NCI-H128 (cell line): ENCODE results near the gene CAMK1D.
"Not testable (repeated sequence)": the region's sequence is repeated elsewhere in the genome, so short reads cannot be mapped to it uniquely, and the experiment has no call there.

Experiments used
- DNase-seq: peaks from one replicate; lab custom pipeline; 2025; ENCODE audit not compliant: unreplicated experiment; lab: John Stamatoyannopoulos, UW

CAMK1D gene

DNA sequence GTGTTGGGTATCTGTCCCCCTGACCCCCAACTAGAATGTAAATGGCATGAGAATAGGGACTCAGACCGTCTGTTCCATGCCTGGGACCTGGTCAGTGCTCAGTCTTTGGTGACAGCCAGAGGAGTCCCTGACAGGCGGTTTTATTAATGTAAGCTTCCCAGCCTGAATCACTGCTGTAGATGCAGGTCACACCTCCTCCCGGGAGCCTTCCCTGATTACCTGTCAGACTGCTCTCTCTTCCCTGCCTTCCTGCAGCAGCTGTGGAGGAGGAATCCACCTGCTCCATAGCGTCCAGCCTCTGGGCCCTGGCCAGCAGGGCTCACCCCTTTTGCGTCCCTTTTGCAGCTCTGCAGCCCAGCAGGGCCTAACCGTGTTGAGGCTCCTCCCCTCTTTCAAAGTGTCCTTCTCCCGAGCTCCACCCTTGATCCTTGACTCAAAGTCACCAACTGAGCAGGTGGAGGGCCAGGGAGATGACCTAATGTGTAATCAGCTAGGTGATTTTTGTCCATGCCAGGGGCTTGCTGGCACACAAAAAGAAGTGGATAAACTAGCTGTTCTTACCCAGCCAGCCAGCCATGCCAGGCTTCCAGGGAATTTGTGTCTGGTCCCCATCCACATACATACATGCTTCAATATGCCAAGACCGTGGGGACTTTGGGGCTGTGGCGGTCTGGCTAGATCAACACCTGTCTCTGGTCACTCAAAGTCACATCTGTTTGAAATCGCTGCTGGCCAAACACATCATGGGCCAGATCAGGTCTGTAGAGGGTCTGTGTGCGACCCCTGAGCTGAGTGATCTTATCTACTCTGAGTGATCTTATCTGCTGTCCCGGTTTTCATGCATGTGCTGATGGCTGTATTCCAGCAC, 457.1 kb downstream of the CAMK1D start:
- DNase-seq: no peak

DNA sequence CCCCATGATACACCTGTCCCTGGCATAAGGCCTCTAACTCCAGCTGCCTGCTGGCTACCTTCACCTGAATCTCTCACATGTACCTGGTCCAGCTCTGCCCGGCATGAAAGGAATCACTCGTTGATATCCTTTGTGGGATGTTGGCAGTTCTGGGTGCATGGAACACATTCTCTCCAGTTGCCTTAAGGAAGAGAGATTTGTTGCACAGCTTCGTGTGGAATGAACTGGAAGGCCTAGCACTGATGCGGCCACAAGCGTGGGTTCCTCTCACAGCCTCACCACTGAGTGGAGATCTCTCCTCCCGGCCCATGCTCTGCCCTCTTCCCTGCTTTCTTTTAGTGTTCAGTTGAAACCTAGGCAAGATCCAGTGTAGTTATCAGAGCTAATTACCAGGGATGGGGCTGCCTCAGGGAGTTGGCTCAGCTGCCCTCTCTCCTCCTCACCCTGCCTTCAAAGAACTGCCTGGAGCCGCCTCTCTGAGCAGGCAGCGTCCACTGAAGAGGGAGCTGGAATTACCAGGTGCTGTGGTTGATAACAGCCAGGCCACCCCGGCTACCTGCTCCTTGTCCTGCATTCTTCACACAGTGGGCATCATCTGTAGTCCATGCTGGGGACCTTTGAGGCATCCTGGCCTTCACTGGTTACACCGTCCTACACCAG, 457.9 kb downstream of the CAMK1D start:
- DNase-seq: no peak

DNA sequence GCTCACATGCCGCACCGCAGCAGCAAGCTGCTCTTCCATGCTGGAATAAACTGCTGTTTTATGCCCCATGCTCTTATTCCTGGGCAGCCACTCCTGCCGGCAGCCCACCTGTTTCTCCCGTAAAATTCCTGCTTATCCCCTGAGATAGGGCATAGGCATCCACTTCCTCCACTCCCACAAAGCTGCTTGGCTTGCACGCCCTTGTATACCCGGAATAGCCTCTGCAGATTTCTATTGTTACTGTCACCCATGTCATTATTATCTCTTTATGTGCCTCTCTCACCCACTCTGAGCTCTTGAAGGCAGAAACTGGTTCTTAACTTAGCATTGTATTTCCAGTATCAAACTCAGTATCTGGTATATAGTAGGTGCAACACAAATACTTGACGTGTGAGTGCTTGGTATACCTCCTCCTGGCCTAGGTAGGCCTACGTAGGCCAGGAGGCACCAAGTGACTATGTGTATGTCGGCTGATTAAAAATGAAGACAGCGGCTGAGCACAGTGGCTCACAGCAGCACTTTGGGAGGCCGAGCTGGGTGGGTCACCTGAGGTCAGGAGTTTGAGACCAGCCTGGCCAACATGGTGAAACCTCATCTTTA, 458.8 kb downstream of the CAMK1D start:
- no peak for DNase-seq

DNA sequence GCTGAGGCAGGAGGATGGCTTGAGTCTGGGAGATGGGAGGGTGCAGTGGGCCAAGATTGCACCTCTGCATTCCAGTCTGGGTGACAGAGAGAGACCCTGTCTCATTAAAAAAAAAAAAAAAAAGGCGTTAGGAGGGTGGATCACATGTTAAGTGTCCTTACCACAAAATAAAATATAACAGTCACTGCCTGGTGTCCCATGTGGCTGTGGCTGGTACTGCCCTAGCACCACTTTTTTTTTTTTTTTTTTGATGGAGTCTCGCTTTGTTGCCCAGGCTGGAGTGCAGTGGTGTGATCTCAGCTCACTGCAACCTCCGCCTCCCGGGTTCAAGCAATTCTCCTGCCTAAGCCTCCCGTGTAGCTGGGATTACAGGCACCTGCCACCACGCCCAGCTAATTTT, 460.7 kb downstream of the CAMK1D start:
- not testable (repeated sequence) for DNase-seq

DNA sequence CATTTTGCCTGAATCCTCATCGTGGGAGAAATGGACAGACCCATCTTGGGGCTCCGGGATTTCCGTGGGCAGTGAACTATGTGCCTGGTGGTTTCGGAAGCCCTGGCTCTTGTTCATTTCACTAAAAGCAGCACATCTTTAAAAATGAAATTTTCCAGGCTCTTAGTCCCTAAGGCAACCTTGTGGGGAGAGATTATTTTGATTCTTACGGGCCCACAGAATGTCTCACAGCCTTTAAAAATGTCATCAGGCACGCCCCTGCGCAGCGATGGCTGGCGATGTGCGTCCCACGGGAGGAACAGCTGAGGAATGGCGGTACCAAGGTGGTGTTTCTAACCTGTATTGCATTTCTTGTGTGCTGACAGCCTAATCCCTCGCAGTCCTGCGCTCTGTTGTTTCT, 462.5 kb downstream of the CAMK1D start:
- DNase-seq: no peak

DNA sequence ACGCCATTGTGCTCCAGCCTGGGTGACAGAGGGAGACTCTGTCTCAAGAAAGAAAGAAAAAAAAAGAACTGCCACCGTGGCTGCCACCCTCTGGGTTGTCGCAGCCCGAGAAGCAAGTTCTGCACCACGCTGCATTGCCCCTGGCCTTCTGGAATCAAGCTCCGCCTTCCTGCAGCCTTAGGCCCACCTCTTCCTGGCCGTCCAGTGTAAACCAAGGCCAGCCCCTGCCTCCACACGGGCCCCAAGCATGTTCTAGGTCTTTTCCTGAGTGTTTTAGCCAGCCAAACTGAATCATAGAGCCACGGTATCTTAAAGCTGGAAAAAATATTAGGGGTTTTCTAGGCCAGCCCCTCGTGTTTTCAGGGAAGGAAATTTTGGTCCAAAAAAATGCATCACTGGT, 463.2 kb downstream of the CAMK1D start:
- DNase-seq: no peak

DNA sequence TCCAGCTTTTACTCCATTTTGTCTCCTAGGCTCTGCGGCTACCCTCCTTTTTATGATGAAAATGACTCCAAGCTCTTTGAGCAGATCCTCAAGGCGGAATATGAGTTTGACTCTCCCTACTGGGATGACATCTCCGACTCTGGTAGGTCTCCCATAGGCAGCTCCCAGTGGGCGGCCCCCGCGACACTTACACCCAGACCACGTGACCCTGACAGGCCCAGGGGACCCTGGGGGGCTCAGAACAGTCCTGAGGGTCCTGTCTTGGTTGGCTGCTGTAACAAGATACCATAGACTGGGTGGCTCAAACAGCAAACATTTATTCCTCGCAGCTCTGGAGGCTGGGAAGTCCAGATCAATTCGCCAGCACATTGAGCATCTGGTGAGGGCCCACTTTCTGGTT, 464.8 kb downstream of the CAMK1D start:
- no peak for DNase-seq

DNA sequence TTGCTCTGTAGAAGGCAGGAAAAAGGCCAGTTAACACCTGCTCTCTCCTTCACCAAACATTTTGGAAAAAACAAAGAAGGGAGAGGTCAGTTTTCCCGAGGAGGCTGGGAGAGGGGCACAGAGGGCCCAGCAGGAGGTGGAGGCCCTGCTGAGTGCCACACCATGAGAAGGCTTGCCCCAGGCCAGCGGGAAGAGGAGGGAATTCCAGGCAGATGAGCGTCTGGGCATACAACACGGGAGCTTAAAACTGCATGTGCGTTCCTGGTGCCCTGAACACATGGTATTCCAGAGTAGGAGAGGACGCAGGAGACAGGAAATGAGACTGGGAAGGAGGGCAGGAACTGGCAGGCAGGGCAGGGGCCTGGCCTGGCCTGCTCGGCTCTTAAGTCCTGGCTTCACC, 469.7 kb downstream of the CAMK1D start:
- no peak for DNase-seq

DNA sequence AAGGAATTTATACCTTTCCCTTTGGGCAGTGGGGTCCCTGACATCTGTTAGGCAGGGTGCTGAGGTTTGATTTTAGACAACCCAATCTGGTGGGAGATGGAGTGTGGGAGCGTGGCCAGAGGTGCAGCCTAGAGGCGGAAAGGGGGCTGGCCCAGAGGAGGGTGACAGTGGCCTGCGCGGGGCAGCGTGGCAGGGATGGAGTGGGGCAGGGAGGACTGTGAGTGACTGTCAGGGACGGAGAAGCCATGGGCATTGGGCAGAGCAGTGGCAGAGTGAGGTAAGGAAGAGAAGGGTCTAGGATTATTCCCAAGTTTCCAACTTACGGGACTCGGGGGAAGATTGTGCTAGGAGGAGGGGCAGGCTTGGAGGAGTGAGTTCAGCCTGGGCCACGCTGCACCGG, 470.3 kb downstream of the CAMK1D start:
- no peak for DNase-seq

DNA sequence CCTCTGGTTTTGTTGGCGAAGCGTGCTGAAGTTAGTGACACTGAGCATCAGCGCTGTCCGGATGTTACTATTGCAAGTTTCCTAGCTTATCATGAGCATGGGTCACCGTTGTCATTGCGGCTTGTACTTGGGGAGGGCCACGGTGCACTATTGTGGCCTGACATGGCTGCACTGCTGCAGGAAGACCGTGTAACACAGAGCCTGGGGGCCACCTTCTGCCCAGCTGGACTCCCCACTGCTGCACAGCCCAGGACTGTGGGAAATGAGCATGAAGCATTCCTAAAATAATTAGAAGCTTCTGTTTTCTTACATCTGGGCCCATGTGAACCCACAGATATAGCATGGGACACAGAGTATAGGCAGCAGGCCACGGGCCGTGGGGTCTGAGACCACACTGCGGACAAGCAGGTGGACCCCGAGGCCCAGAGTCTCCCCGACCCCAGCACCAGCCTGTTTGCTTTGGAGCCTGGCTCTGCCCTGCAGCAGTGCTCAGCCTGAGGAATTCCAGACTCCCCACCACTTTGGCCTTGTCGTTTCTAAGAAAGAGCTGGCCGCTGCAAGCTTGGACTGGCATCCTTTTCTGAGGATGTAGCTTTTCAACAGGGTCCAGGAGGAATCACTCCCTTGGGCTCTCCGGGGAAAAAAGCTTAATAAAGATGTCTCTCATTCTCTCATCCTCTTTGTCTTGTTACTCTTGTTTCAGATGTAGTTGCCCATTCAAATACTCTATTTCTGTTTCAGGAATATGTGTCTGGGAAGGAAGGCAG, 473.0 kb downstream of the CAMK1D start:
- DNase-seq: no peak

DNA sequence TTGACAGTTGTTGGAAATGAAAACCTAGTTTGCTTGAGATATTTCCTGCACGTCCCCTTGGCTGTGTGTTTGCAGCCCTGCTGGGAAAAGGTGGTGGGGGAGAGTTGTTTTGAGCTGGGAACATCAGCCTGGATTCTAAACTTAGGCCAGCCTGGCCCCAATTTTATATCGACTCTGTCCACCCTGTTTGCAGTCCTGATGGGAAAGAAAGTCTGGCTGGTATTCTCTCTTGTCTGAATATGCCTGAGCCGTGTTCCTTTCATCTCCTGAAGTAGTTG, 473.5 kb downstream of the CAMK1D start:
- no peak for DNase-seq

DNA sequence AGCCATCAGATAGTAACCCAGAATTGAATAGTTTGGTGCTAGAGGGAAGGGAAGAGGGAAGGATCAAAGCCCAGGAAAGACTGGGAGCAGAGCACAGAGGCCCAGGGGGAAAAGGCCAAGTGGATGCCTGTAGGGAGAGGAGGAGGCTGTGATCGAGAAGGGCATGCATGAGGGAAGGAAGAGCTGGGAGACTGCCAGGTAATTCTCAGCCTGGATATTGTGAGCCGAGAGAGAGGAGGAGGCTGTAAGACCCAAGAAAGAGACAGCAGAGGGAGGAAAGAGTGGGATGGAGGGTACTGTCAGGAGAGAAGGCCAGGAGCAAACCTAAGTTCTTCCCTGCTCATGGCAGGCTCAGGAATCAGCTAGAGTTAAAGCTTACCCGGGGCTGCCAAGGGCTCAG, 474.0 kb downstream of the CAMK1D start:
- DNase-seq: no peak

DNA sequence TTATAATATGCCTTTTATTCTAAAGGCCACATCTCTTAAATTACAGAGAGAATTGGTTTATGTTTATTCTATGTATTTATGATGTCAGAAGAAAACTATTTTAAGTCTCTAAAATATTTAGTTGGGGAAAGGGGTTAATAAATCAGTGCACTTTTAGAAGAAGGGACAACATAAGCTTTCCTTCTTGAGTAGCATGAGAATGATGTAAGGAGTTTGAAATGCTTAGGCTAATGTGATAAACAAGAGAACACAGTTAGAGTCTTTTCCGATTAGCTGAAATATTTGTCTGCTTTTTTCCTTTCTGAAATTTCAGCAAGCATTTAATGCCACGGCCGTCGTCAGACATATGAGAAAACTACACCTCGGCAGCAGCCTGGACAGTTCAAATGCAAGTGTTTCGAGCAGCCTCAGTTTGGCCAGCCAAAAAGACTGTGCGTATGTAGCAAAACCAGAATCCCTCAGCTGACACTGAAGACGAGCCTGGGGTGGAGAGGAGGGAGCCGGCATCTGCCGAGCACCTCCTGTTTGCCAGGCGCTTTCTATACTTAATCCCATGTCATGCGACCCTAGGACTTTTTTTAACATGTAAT, 476.0 kb downstream of the CAMK1D start:
- DNase-seq: no peak

DNA sequence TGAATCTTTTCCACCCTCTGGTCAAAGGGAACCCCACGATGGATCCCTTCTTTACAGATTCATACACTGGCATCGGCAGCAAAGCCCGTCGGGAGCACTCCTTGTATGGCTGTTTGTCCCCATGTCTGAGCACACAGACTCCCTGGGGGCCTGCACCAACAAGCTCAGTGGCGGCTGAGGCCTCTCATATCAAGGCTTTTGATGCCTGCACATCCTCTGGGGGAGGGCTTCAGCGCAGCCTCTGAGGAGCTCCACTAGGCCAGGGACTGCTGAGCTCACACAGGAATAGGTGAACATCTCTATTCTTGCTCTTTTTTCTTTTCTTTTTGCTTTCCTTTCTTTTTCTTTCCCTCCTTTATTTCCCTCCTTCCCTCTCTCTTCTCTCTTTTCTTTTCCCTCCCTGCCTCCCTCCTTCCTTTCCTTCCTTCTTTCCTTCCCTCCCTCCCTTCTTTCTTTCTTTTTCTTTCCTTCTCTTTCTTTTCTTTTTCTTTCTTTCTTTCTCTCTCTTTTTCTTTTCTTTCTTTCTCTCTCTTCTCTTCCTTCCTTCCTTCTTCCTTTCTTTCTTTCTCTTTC, 477.5 kb downstream of the CAMK1D start:
- no peak for DNase-seq

DNA sequence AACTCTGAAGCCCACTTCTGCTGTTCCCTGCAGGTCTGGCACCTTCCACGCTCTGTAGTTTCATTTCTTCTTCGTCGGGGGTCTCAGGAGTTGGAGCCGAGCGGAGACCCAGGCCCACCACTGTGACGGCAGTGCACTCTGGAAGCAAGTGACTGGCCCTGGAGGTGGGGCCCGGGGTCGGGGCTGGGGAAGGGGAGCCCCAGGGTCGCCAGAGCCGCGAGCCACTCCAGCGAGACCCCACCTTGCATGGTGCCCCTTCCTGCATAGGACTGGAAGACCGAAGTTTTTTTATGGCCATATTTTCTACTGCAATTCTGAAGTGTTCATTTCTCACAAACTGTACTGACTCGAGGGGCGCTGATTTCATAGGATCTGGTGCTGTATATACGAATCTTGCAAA, 479.4 kb downstream of the CAMK1D start:
- no peak for DNase-seq

DNA sequence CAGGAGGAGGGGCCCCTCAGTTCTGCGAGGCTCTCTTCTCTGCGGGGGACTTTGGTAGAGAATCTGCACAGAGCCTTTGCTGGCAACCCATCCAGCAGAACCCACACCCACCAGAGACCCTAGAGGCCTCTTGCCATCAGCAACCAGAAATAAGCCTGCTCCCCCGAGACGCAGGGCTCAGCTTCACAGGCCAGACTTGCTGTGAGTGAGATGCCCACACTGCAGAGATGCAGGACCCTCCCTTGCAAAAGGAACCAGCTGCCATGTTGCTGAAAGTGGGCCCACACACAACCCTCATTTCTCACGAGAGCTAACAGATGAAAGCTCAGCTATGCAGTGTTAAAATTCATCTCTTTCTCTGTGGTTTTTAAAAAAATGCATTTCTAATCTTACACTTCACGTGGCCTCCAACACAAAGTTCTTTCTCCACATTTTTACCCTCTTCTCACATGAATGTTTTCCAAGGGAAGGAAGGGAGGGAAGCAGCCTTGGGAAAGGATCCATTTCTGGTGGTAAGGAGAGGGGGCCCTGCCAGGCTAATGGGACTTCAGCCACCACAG, 480.6 kb downstream of the CAMK1D start:
- no peak for DNase-seq

DNA sequence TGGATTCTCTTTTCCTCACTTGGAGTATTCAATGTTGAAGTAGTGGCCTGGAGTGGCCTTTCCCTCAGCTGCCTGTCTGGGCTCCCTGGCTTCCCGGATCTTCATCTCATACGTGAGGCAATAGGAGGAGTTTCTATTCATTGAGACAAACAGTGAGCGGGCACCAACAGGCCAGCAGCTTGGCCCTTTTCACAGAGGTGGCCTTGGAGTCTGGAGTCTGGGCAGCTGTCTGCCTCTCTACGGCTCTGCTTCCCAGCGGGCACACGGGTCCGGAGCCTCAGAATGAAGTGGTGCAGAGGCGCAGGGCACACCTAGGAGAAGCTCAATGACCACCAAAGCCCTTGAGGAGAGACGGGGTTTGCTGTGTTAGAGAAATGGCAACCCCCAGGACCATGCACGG, 482.7 kb downstream of the CAMK1D start:
- no peak for DNase-seq

DNA sequence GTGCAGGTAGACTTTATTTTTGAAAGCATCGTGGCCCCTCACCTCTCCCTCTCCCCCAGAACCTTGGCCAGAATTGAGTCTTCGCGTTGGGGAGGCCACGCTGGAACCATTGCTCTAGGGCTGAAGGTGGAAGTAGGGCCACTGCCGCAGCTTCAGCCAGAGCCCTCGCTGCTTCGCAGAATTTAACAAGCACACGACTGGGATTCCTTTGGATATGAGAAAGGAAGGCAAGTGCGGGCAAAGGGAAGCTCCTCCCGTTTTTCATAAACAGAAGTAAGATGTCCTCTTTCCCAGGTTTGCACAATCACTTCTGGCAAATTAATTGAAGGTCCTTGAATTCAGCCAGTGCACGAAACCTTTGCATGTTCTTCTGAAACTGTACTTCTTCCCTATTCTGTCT, 484.1 kb downstream of the CAMK1D start:
- no peak for DNase-seq

DNA sequence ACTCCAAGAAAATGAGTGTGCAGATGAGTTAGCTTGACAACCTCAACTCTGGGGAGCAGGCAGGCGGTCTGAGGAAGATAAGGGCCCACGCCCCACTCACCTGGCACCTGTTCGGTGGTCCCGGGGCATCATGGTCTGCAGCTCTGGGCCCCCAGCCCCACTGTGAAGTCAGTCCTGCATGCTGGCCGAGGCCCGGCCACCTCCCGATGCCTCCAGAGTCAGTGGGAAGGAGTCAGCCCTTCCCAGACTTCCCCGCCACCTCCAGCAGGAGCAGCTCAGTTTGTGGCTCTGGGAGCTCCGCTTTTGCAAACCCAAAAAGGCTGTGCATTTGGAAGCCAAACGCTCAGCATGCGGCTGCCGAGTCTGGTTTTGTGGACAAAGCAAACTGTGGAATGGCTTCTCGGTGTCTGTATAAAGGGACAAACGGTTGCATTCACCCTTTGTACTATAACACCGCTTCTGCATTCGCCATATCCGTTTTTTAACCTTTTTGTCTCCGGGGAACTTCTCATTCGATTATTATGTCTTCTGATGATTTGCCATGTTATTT, 484.8 kb downstream of the CAMK1D start:
- no peak for DNase-seq

DNA sequence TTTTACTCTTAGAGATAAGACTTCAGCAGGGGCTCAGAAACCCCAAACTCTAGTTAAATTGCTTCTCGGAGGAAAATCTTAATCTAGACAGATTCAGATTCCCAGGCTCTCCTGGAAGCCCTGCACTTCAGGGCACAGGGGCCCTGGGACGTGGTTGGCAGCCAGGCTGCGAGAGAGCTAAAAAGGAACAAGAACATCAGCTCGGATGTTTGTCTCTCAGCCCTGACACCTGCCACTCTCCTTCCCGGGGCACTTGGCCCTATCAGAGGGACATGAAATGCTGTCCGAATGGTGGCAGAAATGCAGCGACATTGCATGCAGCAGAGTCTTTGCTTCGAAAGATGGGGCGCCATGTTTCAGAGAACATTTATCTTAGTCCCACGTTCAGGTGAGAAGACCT, 485.4 kb downstream of the CAMK1D start:
- DNase-seq: no peak
